Measurements from ENCODE around the gene LINGO4. TPM values are rescaled to one million over a fixed set of nuclear protein-coding genes. Genes with fewer than 3 reads are reported as not detected.

Gene LINGO4
- polyA plus RNA-seq, 1 donor (not counting 4 experiments of a cell fraction or from before 2014, with no cell fraction given): not detected

DNA sequence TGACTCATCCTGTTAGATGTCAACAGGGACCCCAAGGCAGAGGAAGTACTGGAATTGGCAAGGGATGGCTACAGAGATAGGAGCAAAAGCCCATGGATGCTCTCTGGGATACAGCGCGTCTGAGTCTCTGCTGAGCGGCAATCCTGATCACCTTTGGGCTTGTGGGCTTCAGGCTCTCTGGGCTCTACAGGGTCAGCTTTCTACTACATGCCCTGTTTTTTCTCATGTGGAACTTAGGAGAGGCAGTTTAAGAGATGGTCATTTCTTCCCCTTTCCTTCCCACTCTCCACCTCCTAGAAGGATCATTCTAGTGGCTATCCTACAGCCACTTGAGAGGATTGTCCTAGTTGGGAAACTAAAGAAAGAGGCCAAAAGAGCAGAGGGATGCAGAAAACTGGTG, 1.3 kb downstream of the LINGO4 start:
- DNase-seq (ENCODE audit: low read depth, low spot score): no peak
- no peaks in the 10 kb centered on the region for H3K36me3 ChIP-seq (ENCODE audit: control insufficient read depth in 2 of 2, extremely low read depth in 1 of 2, insufficient read depth in 2 of 2, low read length in 2 of 2)
- no peak for FAIRE-seq
- H3K9me1 ChIP-seq (ENCODE audit: control insufficient read depth, extremely low read depth, insufficient read depth, low read length): no peaks in the 10 kb centered on the region
- H3K4me2 ChIP-seq (ENCODE audit: control insufficient read depth, extremely low read depth, insufficient read depth, low read depth, low read length): no peak overlapping the region
- TF ChIP-seq, protein P1, sequence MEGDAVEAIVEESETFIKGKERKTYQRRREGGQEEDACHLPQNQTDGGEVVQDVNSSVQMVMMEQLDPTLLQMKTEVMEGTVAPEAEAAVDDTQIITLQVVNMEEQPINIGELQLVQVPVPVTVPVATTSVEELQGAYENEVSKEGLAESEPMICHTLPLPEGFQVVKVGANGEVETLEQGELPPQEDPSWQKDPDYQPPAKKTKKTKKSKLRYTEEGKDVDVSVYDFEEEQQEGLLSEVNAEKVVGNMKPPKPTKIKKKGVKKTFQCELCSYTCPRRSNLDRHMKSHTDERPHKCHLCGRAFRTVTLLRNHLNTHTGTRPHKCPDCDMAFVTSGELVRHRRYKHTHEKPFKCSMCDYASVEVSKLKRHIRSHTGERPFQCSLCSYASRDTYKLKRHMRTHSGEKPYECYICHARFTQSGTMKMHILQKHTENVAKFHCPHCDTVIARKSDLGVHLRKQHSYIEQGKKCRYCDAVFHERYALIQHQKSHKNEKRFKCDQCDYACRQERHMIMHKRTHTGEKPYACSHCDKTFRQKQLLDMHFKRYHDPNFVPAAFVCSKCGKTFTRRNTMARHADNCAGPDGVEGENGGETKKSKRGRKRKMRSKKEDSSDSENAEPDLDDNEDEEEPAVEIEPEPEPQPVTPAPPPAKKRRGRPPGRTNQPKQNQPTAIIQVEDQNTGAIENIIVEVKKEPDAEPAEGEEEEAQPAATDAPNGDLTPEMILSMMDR (optimal IDR thresholded peaks at IDR 0.05 in 1 of 3, IDR thresholded peaks at IDR 0.05 in 1 of 3, conservative IDR thresholded peaks at IDR 0.05 in 1 of 3; ENCODE audit: extremely low read depth in 1 of 3, insufficient read depth in 2 of 3, low read length in 3 of 3): no peak
- TF ChIP-seq EZH2 (IDR thresholded peaks at IDR 0.05; ENCODE audit: low read length): no peak
- no peak overlapping the region for H3K27ac ChIP-seq (ENCODE audit: control insufficient read depth, insufficient read depth, low read length)
- no peak overlapping the region for H3K9ac ChIP-seq (ENCODE audit: control insufficient read depth, extremely low read depth, insufficient read depth, low read length)
- H3K4me3 ChIP-seq (ENCODE audit: control insufficient read depth in 2 of 3, extremely low read depth in 1 of 3, insufficient read depth in 2 of 3, low read depth in 1 of 3, low read length in 3 of 3): no peak overlapping the region
- dilution Hi-C loops (cut with MboI; ENCODE audit: extremely low pct_ligation_motif_present, low sequenced_read_pairs): no loop called here
- no peak overlapping the region for H2AFZ ChIP-seq (ENCODE audit: control insufficient read depth, low read length)
- peaks cover 8% of the 10 kb centered on the region for H3K4me1 ChIP-seq (ENCODE audit: control insufficient read depth, extremely low read depth, insufficient read depth, low read length)
- H3K27me3 ChIP-seq (ENCODE audit: control insufficient read depth, extremely low read depth, insufficient read depth, low read length): peaks cover 51% of the 10 kb centered on the region
- no peaks in the 10 kb centered on the region for H3K79me2 ChIP-seq (ENCODE audit: control insufficient read depth, insufficient read depth, low read length)
- H3K9me3 ChIP-seq (ENCODE audit: control insufficient read depth, low read depth, low read length): no peaks in the 10 kb centered on the region
- no peaks in the 10 kb centered on the region for H4K20me1 ChIP-seq (ENCODE audit: control insufficient read depth, extremely low read depth, insufficient read depth, low read length)

DNA sequence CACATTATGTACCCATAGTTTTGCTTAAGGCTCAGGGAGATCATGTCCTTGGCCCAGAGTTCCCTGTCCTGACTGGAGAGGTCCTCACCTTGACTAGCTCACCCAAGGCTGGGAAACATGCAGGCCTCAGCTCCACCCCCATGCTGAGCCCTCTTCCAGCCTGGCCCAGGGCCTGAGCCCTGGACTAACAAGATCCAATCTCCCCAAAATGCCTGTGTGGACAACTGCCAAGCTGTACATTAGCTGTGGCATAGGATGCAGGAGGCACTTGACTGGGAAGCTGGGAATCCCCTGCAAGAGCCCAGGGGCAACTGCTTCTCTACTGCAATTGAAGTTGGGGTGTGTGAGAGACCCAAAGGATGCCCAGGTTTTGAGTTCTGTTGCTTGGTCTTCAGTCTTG, 2.1 kb downstream of the LINGO4 start:
- H2AFZ ChIP-seq (ENCODE audit: control insufficient read depth, low read length): no peak overlapping the region
- H3K27ac ChIP-seq (ENCODE audit: control insufficient read depth, insufficient read depth, low read length): no peak overlapping the region
- dilution Hi-C loops (cut with MboI; ENCODE audit: extremely low pct_ligation_motif_present, low sequenced_read_pairs): no loop called here
- DNase-seq (ENCODE audit: low read depth, low spot score): no peak
- TF ChIP-seq, protein P1 (optimal IDR thresholded peaks at IDR 0.05 in 1 of 3, IDR thresholded peaks at IDR 0.05 in 1 of 3, conservative IDR thresholded peaks at IDR 0.05 in 1 of 3; ENCODE audit: extremely low read depth in 1 of 3, insufficient read depth in 2 of 3, low read length in 3 of 3): no peak
- TF ChIP-seq EZH2 (IDR thresholded peaks at IDR 0.05; ENCODE audit: low read length): no peak
- no peak for FAIRE-seq
- H3K4me2 ChIP-seq (ENCODE audit: control insufficient read depth, extremely low read depth, insufficient read depth, low read depth, low read length): no peak overlapping the region
- H3K9me3 ChIP-seq (ENCODE audit: control insufficient read depth, low read depth, low read length): no peaks in the 10 kb centered on the region
- peaks cover 8% of the 10 kb centered on the region for H3K4me1 ChIP-seq (ENCODE audit: control insufficient read depth, extremely low read depth, insufficient read depth, low read length)
- H4K20me1 ChIP-seq (ENCODE audit: control insufficient read depth, extremely low read depth, insufficient read depth, low read length): no peaks in the 10 kb centered on the region
- no peak overlapping the region for H3K4me3 ChIP-seq (ENCODE audit: control insufficient read depth in 2 of 3, extremely low read depth in 1 of 3, insufficient read depth in 2 of 3, low read depth in 1 of 3, low read length in 3 of 3)
- no peaks in the 10 kb centered on the region for H3K79me2 ChIP-seq (ENCODE audit: control insufficient read depth, insufficient read depth, low read length)
- H3K36me3 ChIP-seq (ENCODE audit: control insufficient read depth in 2 of 2, extremely low read depth in 1 of 2, insufficient read depth in 2 of 2, low read length in 2 of 2): no peaks in the 10 kb centered on the region
- H3K9ac ChIP-seq (ENCODE audit: control insufficient read depth, extremely low read depth, insufficient read depth, low read length): no peak overlapping the region
- no peaks in the 10 kb centered on the region for H3K9me1 ChIP-seq (ENCODE audit: control insufficient read depth, extremely low read depth, insufficient read depth, low read length)
- peaks cover 49% of the 10 kb centered on the region for H3K27me3 ChIP-seq (ENCODE audit: control insufficient read depth, extremely low read depth, insufficient read depth, low read length)

All from keratinocyte (primary cell).